Activated CD4-positive, alpha-beta T cell treated with anti-CD3 and anti-CD28 coated beads, Interleukin-2, amount 50 U/mL, for 1 hour (primary cell): Measurements from ENCODE around the gene CFAP251.
"Not testable (repeated sequence)": the region's sequence is repeated elsewhere in the genome, so short reads cannot be mapped to it uniquely, and the experiment has no call there.

Experiments used
- DNase-seq: peaks from one replicate; pipeline ENCODE4 v3.0.0-alpha.2; 2020

The CFAP251 gene

DNA sequence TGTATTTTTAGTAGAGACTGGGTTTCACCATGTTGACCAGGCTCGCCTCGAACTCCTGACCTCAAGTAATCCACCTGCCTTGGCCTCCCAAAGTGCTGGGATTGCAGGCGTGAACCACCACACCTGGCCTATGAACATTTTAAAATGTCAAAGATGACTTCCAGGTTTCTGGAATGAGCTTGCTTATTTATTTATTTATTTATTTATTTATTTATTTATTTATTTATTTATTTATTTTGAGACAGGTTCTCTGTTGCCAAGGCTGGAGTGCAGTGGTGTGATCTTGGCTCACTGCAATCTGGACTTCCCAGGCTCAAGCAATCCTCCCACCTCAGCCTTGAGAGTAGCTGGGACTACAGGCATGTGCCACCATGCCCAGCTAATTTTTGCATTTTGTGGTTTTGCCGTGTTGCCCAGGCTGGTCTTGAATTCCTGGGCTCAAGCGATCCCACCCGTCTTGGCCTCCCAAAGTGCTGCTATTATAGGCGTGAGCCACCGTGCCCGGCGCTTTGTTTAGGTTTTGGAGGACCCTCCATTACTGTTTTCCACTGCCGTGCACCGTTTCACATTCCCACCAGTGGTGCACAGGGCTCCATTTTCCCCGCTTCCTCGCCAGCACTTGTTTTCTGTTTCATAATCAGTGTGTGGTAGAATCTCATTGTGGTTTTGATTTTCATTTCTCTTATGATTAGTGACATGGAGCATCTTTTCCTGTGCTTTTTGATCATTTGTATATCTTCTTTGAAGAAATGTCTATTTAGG is 6.4 kb upstream of the CFAP251 start:
- DNase-seq, result no peak

DNA sequence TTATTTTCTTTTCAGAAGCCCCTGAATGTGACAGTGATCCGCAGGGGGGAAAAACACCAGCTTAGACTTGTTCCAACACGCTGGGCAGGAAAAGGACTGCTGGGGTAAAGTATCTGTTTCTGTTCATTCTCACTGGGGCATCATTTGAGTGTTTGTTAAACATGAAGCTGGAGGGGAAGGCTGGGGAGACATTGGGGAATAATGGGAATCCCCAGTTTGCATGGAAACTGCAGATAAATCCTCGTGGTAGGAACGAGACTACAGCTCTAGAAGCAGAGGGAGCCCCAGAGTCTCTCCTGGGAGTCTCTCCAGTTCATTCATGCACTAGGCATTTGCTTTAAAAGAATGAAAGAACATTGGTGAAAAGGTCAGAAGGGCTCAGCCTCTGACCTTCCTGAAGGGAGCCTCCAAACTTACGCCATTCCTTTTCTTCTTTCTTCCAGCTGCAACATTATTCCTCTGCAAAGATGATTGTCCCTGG is 2.5 kb upstream of the CFAP251 start:
- DNase-seq, result no peak

DNA sequence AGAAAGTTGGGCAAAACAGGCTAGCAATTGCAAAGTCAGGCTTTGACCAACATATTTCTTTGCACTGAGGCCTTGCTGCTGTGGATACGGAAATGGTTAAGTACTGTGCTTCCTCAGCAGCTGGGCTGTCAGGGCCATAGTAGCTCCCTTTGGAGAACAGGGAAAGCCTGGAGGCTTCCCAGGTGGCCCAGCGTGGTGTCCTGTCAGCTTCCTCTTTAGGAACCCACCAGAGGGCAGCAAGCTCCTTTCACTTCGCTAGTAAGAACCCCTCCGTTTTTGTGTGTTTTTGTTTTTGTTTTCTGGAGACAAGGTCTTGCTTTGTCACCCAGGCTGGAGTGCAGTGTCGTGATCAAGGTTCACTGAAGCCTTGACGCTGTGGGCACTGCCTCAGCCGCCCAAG is 1.7 kb upstream of the CFAP251 start:
- no peak for DNase-seq

DNA sequence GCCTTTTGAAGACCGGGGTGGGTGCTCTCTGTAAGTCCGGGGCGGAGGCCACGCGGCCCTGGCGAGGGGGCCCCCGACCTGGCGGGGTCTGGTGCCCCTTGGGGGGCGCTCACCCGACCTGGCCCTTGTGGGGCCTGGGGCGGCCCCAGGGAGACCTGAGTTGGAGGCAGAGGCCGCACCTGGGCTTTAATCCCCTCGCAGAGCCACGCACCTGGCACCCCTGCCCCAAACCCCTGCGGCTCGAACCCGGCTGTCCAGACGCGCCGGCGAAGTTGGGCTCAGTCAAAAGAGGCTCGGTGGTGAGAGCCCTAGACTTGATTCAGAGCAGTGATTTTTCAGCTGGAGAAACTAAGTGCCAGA is 267 bp downstream of the CFAP251 start:
- DNase-seq, result peak; percentile 9

DNA sequence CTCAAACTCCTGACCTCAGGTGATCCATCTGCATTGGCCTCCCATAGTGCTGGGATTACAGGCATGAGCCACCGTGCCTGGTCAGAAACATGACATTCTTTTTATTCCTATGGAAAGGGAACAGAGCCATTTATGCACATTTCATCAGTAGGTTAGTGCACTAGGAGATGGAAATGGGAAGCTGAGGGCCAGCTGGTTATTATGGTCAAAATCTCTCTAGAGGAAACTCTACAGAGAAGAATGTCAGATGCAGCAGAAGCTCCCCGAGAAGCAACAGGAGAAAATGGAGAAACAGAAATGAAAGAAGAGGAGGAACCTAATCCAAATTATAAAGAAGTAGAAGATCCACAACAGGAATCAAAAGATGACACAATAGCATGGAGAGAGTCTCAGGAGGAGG is 2.7 kb downstream of the CFAP251 start:
- no peak for DNase-seq

DNA sequence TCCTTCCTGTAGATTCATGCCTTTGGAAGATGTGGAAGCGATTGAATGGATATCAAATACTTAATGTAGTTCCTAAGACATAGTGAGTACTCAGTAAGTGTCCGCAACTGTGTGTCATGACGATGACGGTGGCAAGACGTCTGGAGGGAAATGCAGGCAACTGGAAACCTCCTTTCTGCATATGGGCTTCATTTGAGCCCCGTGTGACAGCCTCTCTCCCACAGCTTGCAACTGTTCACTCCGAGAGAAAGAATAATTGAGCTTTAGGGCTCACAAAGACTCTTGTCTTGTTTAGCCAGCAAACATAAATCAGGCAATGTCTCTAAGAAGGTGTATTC is 6.9 kb downstream of the CFAP251 start:
- no peak for DNase-seq

DNA sequence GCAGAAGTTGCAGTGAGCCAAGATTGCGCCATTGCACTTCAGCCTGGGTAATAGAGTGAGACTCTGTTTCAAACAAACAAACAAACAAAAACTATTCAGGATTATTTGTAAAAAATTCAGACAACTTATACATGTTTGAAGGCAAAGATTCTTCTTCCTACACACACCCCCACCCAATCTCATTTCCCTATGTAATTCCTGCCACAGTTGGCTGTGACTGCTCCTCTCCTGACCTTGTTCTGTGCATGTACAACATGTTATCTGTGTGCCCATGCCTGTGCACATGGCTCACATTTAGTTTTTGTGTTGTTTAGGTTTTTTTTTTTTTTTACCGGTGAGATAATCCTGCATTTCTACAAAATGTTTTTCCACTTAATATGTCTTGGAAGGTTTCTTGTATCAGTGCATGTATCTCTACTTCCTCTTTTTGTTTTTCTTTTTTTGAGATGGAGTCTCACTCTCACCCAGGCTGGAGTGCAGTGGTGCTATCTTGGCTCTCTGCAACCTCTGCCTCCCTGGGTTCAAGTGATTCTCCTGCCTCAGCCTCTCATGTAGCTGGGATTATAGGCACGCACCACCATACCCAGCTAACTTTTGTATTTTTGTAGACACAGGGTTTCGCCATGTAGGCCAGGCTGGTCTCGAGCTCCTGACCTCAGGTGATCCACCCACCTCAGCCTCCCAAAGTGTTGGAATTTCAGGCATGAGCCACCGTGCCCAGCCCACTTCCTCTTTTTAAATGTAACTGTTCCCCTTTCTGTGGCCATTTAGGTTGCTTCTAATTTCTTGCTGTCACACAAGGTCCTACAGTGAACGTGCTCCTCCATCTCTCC is 8.7 kb downstream of the CFAP251 start:
- DNase-seq, result no peak

DNA sequence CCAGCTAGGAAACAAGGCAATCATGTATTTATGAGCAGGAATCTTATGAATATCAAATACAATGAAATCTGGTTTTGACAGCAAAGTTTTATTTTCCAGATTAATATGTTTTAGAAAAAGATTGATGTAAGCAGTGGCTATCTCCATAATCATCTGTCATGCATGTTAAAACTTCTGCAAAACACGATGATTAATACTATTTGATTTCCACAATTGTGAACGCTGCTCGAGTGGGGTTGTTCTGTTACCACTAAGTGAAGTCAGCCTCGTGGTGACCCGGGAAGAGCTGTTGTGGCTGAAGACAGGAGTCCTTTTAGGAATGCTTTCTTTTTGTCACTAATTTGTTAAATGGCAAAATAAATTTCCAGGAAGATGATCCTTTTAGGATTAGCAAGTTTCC is 9.4 kb downstream of the CFAP251 start:
- DNase-seq, result no peak

DNA sequence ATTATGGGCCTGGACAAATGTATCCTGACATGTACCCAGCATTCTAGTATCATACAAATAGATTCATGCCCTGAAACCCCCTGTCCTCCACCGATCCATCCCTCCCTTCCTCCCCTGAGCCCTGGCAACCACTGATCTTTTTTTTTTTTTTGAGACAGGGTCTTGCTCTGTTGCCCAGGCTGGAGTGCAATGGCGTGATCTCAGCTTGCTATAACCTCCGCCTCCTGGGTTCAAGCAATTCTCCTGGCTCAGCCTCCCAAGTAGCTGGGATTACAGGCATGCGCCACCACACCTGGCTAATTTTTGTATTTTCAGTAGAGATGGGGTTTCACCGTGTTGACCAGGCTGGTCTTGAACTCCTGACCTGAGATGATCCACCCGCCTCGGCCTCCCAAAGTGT is 11.2 kb downstream of the CFAP251 start:
- not testable (repeated sequence) for DNase-seq

DNA sequence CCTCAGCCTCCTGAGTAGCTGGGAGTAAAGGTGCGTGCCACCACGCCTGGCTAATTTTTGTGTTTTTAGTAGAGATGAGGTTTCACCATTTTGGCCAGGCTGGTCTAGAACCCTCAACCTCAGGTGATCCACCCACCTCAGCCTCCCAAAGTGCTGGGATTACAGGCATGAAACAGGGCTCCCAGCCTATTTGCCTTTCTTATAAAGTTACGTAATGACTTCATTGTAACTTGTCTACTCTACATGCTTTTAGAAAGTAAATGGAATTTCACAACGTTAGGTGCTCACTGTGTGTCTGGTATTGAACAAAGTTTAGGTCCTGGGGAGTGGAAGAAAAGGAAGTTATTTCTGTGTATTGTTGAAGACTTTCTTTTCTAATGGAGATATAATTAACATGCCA is 12.5 kb downstream of the CFAP251 start:
- DNase-seq, result no peak

DNA sequence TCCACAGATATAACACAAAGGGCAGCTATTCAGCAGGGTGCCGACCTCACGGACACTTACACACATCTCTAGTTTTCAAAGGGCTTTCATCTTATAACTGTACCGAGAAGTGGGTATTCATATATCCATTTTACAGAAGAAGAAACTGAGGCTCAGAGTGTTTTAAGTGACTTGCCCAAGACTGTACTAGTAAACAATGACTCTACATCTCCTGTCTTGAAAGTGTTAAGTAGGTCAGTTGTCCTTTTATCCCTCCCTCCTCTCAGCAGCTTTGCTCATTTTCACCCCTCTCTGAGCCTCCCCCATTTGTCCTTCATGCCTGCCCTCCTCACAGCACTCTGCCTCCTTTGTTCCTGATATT is 13.8 kb downstream of the CFAP251 start:
- no peak for DNase-seq

DNA sequence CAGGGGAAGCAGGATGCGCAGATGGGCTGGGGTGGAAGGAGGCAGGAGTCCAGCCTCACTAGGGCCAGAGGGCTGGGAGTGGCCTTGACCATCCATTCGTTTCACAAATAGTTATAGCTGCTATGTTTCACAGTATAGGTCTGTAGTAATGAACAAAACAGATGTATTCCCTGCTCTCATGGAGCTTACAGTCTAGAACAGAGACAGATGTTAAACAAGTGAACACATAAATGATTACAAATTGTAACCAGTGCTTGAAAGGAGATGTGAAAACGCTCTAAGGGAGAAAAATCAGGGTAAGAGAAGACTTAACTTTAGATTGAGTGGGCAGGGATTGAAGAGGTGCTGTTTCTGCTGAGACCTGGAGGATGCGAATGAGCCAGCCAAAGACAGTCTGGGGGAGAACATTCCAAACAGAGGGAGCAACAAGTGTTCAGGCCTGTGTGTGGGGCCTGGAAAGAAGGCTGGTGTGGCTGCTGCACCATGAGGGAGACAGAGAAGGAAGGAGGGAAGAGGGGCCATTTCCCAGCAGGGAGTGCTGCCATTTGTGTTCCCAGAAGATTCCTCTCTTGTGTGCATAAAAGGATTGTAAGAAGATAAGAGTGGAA is 14.6 kb downstream of the CFAP251 start:
- no peak for DNase-seq

DNA sequence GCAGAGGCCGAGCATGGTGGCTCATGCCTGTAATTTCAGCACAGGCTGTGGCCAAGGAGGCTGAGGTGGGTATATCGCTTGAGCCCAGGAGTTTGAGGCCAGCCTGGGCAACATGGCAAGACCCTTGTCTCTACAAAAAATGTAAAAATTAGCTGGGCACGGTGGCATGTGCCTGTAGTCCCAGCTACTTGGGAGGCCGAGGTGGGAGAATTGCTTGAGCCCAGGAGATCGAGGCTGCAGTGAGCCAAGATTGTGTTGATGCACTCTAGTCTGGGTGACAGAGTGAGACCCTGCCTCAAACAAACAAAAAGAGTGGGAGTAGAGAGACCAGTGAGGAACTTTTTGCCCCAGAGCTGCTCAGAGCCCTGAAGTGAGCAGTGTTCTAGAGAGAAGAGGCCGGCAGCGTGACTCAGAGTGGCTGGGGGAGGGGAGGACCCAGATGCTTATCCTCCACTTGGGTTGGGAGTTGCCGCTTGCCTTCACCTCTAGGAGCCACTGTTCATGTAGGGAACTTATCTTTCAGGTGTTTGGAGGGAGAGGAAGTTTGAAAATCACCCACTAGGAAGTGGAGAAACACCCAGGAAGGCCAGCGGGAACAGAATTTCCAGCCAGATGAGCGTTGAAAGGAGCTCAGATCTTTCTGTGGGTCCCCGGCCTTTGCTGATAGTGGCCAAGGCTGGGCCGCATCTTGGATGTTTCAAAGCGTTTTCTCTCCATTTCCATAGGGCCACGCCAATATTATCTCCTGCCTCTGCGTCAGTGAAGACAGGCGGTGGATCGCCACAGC is 15.3 kb downstream of the CFAP251 start:
- DNase-seq, result no peak

DNA sequence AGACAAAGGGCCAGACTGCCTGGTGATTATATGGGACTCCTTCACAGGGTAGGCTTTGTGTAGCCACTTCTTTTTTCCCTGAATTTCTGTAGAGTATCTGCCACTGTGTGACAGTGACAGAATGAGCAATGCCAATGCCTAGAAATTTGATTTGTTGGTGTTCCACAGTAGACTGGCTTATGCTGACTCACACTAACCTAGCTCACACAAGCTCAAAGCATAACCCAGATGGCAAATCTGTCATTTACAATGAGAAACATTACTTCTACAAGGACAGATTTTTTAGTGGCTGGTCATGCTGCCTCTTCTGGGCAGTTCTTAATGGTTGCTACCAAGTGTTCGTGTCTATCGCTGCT is 15.9 kb downstream of the CFAP251 start:
- no peak for DNase-seq

DNA sequence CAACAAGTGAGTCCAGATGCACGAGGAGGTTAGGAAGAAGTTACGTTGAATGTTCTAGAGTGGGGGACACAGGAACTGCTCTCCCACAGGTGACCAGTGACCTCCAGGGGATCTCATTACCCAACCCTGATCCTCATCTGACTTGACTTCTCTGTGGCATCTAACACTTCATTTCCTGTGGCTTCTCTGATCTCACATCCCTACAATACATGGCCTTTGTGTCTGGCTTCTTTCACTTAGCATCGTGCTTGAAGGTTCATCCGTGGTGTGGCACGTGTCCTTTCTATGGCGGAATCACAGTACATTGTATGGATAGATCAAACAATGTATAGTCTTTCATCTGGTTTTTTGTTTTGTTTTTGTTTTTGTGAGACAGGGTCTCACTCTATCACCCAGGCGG is 19.3 kb downstream of the CFAP251 start:
- no peak for DNase-seq

DNA sequence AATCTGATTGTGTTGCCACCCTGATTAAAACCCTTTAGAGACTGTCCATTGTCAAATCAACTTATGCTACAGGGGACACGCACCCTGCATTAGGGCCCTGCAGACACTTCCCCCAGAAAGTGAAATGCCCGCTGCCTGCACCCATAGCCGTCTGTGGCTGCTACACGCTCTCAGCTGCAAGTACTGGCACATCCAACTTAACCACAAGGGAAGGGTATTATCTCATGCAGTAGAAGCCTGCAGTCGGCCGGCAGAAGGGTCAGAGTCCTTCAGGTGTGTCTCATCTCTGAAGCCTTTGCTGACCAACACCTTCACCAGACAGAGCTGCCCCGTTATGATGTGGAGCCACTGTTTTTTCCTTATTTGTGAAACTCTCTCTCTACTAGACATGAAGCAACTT is 20.8 kb downstream of the CFAP251 start:
- DNase-seq, result no peak

DNA sequence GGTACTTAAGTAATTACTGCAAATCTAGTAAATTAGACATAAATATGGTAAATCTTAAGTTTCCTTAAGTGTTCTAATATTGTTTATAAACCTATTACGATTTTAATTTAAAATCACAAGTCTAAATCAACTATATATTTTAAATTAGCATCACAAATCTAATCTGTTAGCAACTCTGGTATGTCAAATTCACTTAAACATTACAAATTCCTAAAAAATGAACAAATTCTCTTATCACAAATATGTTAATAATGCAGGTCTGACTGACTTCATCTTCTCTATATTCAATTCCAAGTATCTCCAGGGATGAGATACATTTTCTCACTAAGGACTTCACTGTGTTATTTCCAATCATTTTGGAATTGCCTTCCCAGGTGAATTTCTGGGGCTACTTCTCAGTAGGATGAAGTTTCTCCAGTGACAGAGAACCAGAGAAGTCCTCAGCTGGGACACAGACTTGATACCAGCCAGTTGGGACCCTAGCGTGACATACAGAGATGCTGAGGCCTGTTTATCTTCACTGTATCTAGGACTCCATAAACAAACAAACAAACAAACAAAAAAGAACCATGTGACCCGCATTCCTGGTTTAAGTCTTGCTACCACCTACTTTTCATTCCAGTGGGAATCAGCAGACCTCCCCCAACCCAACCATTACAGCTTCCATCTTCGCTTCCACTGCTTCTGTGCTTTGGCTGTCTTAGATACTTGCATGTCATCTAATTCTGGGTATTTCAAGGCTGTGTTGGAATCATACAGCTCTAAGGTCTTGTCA is 21.8 kb downstream of the CFAP251 start:
- DNase-seq, result no peak

DNA sequence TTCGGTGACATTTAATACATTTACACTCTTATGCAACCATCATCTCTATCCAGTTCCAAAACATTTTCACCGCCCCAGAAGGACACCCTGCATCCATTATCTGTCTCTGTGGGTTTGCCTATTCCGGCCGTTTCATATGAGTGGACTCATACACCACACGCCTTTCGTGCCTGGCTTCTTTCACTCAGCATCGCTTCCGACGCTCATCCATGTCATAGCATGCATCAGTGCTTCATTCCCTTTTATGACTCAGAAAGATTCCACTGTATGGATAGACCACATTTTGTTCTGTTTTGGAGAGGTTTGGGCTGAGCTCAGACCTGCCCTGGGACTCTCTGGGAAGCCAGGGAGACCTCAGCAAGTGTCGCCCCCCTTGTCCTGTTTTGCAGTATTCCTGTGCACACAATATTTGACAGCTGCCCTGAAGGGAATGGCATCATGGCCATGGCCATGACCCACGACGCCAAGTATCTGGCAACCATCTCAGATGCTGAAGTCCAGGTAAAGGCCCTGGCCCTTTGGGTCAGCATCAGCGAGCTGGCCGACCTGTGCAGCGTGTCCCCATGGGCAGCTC is 23.8 kb downstream of the CFAP251 start:
- no peak for DNase-seq

DNA sequence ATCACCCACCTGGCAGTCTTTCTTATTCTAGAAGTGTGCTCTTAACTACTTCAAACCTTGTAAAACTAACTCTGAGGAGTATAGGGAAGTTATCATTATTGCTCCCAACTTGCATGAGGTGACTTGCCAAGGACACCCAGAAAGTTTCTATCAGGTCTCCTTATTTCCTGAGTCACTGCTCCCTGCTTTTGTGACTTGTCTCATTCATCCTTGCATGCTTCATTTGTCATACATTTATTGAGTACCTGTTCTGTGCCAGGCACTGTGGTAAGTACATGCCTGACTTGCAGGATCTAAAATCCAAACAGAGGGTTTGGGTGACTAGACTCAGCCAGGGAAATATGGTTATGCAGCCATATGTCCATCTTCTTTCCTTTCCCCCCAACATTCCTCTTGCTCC is 25.5 kb downstream of the CFAP251 start:
- DNase-seq, result no peak

DNA sequence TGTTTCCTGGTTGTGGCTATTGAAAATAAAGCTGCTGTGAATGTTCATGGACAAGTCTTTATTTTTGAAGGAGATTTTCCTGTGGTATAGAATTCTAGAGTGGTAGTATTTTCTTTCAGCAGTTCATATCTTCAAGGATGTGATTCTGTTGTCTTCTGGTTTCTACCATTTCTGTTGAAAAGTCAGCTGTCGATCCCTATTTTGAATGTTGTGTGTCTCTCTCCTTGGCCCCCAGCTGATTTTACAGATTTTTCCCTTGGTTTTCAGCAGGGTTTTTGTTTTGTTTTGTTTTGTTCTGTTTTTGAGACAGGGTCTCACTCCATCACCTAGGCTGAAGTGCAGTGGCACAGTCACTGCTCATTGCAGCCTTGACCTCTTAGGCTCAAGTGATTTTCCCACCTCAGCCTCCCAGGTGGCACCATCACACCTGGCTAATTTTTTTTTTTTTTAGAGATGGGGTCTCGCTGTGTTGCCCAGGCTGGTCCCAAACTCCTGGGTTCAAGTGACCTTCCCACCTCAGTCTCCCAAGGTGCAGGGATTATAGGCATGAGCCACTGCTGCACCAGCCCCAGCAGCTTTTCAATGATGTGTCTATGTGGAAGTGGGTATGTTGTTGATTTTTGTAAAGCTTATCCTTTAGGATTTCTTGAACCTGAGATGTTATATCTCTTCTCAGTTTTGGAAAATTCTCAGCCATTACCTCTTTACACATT is 28.1 kb downstream of the CFAP251 start:
- no peak for DNase-seq

DNA sequence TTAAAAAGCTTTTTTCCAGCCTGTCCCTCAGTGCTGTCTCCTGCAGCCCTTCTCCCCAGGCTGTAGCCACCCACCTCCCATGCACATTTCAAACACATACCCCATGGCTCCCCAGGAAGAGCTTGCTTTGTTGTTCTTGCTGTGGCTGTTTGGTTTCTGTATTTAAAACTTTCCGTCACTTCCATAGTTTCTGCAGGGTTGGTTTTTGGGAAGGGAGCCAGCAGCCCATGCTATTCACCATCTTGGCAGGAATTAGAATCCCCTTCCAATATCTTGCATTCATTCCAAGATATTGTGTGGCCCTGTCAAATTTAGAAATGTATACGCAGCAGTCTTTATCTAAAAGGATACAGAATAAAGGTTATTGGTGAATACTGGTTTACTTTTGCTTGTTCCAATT is 29.6 kb downstream of the CFAP251 start:
- DNase-seq, result no peak
